Thymus (tissue), 11 donors: Measurements from ENCODE around the gene WWC2. TPM values are rescaled to one million over a fixed set of nuclear protein-coding genes. Genes with fewer than 3 reads are reported as not detected.
"Not testable (repeated sequence)": the region's sequence is repeated elsewhere in the genome, so short reads cannot be mapped to it uniquely, and the experiment has no call there.

ENCODE experiments used
- DNase-seq, 9 donors: peaks; one replicate each; pipeline ENCODE4 v3.0.0-alpha.2; 2013; ENCODE audit warnings: low spot score in 9 of 9, low read depth in 6 of 9, missing footprints in 1 of 9
- H3K27ac ChIP-seq, 2 donors: one replicate each; pipeline ENCODE4 v1.5.1; 2013; ENCODE audit warnings: control low read depth in 1 of 2, low read depth in 1 of 2, low read length in 1 of 2, mild to moderate bottlenecking in 1 of 2, moderate library complexity in 1 of 2
- H3K27me3 ChIP-seq, 2 donors: one replicate each; pipeline ENCODE4 v1.5.1; 2013; ENCODE audit warnings: low read length in 1 of 2; ENCODE audit not compliant: control insufficient read depth in 2 of 2, insufficient read depth in 1 of 2
- H3K36me3 ChIP-seq, 2 donors: one replicate each; pipeline ENCODE4 v1.5.1; 2013; ENCODE audit warnings: low read length in 1 of 2, mild to moderate bottlenecking in 1 of 2, moderate library complexity in 1 of 2; ENCODE audit not compliant: control insufficient read depth in 2 of 2, insufficient read depth in 2 of 2
- H3K4me1 ChIP-seq, 2 donors: one replicate each; pipeline ENCODE4 v1.5.1; 2013; ENCODE audit warnings: low read length in 2 of 2; ENCODE audit not compliant: control insufficient read depth in 2 of 2, insufficient read depth in 2 of 2
- H3K4me3 ChIP-seq, 2 donors: one replicate each; pipeline ENCODE4 v1.5.1; 2013; ENCODE audit warnings: low read length in 2 of 2, control low read depth in 1 of 2, mild to moderate bottlenecking in 1 of 2
- H3K9me3 ChIP-seq, 2 donors: one replicate each; pipeline ENCODE4 v1.5.1; 2013; ENCODE audit warnings: low read length in 1 of 2, mild to moderate bottlenecking in 1 of 2; ENCODE audit not compliant: control insufficient read depth in 2 of 2, insufficient read depth in 1 of 2
- WGBS: extraction: QIAGEN DNeasy Blood & Tissue Kit; methylation state at CpG from one replicate; pipeline ENCODE4 v1.1.7; 2013; 5-methylcytosine and 5-hydroxymethylcytosine counted together
- polyA plus RNA-seq: library from polyadenylated mRNA; stranded (reverse); fragments of 200-250 nt; gene quantifications from one replicate; pipeline ENCODE4 v1.2.3, GENCODE V29; 2013
- total RNA-seq: library from RNA; stranded (reverse); fragments of 120-200 nt; gene quantifications from one replicate; pipeline ENCODE4 v1.2.4, GENCODE V29; 2013
- donor health status: healthy.

The WWC2 gene
- total and polyA plus RNA-seq, 2 donors: 1.5 to 2.5 TPM

DNA sequence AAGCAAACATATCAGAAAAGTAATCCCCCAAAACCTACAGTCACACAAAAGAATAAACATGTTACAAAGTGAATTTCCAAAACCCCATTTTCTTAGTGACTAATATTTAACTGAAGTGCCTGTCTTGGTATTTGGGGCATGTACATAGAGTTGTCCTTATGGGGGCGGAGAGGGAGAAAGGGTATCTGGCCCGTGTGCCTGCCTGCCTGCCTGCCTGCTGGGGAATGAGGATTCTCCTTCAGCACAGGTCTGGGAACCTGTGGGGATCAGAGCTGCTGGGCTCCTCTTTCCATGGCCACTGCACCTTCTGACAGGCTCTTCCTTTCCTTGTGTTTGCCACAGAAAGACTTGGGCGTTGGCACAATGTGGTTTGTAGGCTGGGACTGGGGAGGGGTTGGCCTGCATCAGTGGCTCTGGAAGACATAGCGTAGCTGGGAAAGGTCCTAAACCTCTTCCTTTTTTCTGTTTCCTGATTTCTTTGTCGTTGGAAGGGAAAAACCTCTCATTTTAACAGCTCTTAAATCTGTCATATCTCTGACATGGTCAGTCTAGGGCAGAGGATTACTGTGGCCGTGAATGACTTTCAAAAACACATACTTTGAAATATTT is 94.8 kb downstream of the WWC2 start:
- not testable (repeated sequence) for DNase-seq, H3K4me3 ChIP-seq, H3K4me1 ChIP-seq, H3K27ac ChIP-seq, H3K9me3 ChIP-seq, H3K27me3 ChIP-seq, H3K36me3 ChIP-seq
- WGBS: 70% methylated on average over 6 of the region's 6 CpGs

DNA sequence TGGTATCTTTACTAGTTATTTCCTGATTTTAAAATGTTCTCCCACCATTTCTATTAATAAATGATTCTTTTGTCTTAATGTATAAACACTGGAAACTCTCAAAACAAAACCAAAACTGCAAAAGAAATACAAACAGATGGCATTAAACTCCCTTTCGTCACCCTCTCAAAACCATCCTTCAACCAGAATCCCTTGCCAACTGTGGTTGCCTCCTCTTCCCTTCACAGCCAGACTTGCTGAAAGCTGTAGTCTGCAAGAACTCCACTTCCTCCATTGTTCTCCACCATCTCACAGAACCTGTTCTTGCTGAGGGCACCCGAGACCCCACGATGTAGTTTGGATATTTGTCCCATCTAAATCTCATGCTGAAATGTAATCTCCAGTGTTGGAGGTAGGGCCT is 96.5 kb downstream of the WWC2 start:
- no peak for DNase-seq
- H3K4me1 ChIP-seq: no peaks in the 10 kb centered on the region
- no peaks in the 10 kb centered on the region for H3K36me3 ChIP-seq
- H3K27me3 ChIP-seq: no peaks in the 10 kb centered on the region
- H3K27ac ChIP-seq: no peak overlapping the region
- no peak overlapping the region for H3K4me3 ChIP-seq
- no peaks in the 10 kb centered on the region for H3K9me3 ChIP-seq
- 93% methylated on average over 3 of the region's 3 CpGs for WGBS

DNA sequence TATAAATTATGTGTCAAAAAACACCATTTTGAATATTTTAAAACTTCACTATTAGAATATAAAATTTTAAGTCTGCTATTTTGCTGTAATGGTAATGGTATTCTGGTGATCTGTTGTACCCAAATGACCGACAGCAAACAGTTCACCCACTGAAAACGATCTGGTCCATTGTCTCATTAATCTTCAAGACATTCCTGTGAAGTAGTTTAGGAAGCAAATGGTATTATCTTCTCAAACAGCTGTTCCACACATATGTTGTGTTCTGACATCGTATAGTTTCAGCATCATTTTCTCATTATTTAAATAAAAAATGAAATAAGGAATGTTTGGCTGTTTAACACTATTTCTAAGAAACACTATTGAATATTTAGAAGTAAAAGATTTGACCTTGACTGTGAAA is 98.1 kb downstream of the WWC2 start:
- Histone ChIP-seq H3K4me3 (no peak overlapping the region), H3K27ac (no peak overlapping the region), H3K36me3 (no peaks in the 10 kb centered on the region), H3K4me1 (no peaks in the 10 kb centered on the region), H3K27me3 (no peaks in the 10 kb centered on the region), H3K9me3 (no peaks in the 10 kb centered on the region)
- DNase-seq: no peak
- WGBS: 73% methylated on average over 3 of the region's 3 CpGs

GRCh38 chr4:183200453-183200852 is 101.4 kb downstream of the WWC2 start:
- Histone ChIP-seq H3K27me3 (no peaks in the 10 kb centered on the region), H3K4me1 (no peaks in the 10 kb centered on the region), H3K9me3 (no peaks in the 10 kb centered on the region), H3K27ac (no peak overlapping the region), H3K4me3 (no peak overlapping the region), H3K36me3 (no peaks in the 10 kb centered on the region)
- DNase-seq: no peak
- WGBS: 90% methylated on average over 4 of the region's 4 CpGs

GRCh38 chr4:183201331-183201730 is 102.3 kb downstream of the WWC2 start:
- no peak overlapping the region for H3K4me3 ChIP-seq
- H3K27me3 ChIP-seq: no peaks in the 10 kb centered on the region
- no peaks in the 10 kb centered on the region for H3K9me3 ChIP-seq
- H3K36me3 ChIP-seq: no peaks in the 10 kb centered on the region
- 93% methylated on average over 4 of the region's 4 CpGs for WGBS
- no peaks in the 10 kb centered on the region for H3K4me1 ChIP-seq
- DNase-seq: no peak
- H3K27ac ChIP-seq: no peak overlapping the region

DNA sequence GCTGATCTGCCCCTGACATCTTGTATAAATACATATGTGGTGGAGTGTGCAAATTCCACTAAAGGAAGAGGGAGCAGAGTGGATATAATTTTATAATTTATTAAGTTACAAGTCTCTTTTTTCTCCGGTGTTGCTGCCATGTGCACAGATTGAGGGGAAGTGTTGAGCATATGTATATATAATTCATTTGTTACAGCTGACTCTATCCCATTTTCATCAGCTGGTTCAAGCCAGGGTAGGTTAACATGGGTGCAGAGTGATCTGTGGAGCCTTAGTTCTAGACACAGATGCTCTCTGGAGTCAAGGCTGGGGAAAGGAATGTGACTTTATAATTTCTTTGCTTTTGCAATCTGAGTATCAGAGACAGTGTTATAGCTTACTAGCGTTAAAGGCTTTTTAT is 103.5 kb downstream of the WWC2 start:
- H3K36me3 ChIP-seq: no peaks in the 10 kb centered on the region
- no peak for DNase-seq
- 98% methylated on average over 2 of the region's 2 CpGs for WGBS
- no peak overlapping the region for H3K27ac ChIP-seq
- no peaks in the 10 kb centered on the region for H3K9me3 ChIP-seq
- no peaks in the 10 kb centered on the region for H3K4me1 ChIP-seq
- H3K27me3 ChIP-seq: no peaks in the 10 kb centered on the region
- no peak overlapping the region for H3K4me3 ChIP-seq

- Histone ChIP-seq H3K27ac (no peak overlapping the region), H3K36me3 (no peaks in the 10 kb centered on the region), H3K4me3 (no peak overlapping the region), H3K4me1 (no peaks in the 10 kb centered on the region), H3K9me3 (no peaks in the 10 kb centered on the region), H3K27me3 (no peaks in the 10 kb centered on the region)
- DNase-seq: no peak
- 99% methylated on average over 2 of the region's 2 CpGs for WGBS
Observed at GRCh38 chr4:183204793-183205192, 105.7 kb downstream of the WWC2 start.

- Histone ChIP-seq H3K4me3 (no peak overlapping the region), H3K36me3 (no peaks in the 10 kb centered on the region), H3K9me3 (no peaks in the 10 kb centered on the region), H3K4me1 (no peaks in the 10 kb centered on the region), H3K27ac (no peak overlapping the region), H3K27me3 (no peaks in the 10 kb centered on the region)
- no peak for DNase-seq
- 42% methylated on average over 2 of the region's 2 CpGs for WGBS
Observed at GRCh38 chr4:183205193-183205592, 106.1 kb downstream of the WWC2 start.

GRCh38 chr4:183205709-183206108 is 106.7 kb downstream of the WWC2 start:
- H3K27me3 ChIP-seq: no peaks in the 10 kb centered on the region
- H3K9me3 ChIP-seq: no peaks in the 10 kb centered on the region
- H3K36me3 ChIP-seq: no peaks in the 10 kb centered on the region
- DNase-seq: no peak
- WGBS: 95% methylated on average over 4 of the region's 4 CpGs
- no peaks in the 10 kb centered on the region for H3K4me1 ChIP-seq
- H3K27ac ChIP-seq: no peak overlapping the region
- H3K4me3 ChIP-seq: no peak overlapping the region

DNA sequence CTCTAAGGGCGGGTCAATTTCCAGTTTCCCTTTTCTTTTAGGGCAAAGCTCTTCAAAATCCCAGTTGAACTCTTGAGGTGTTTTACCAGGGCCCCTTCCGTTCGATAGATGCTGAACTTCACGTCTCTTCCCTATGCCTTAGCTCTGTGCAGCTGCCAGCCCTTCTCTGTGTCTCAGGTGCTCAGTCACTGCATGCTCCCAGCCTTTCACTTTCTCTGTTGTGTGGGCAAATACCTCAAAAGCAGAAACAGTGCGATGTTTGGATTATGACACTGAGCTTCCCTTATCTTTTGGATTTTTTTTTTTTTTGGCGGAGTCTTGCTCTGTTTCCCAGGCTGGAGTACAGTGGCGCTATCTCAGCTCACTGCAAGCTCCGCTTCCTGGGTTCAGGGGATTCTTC is 112.5 kb downstream of the WWC2 start:
- no peaks in the 10 kb centered on the region for H3K27me3 ChIP-seq
- H3K9me3 ChIP-seq: no peaks in the 10 kb centered on the region
- no peak overlapping the region for H3K4me3 ChIP-seq
- H3K4me1 ChIP-seq: no peaks in the 10 kb centered on the region
- no peak overlapping the region for H3K27ac ChIP-seq
- DNase-seq: no peak
- H3K36me3 ChIP-seq: no peaks in the 10 kb centered on the region
- 96% methylated on average over 8 of the region's 8 CpGs for WGBS
